HG02759 (cell line): ENCODE data around the gene RIN3.
"Not testable (repeated sequence)": the region's sequence is repeated elsewhere in the genome, so short reads cannot be mapped to it uniquely, and the experiment has no call there.

Source experiments
- ATAC-seq: cut with Tn5 transposase; IDR thresholded peaks from one replicate; pipeline ENCODE4 v1.9.1; 2021; ENCODE audit warnings: mild to moderate bottlenecking, moderate library complexity; ENCODE audit not compliant: unreplicated experiment

Gene RIN3

DNA sequence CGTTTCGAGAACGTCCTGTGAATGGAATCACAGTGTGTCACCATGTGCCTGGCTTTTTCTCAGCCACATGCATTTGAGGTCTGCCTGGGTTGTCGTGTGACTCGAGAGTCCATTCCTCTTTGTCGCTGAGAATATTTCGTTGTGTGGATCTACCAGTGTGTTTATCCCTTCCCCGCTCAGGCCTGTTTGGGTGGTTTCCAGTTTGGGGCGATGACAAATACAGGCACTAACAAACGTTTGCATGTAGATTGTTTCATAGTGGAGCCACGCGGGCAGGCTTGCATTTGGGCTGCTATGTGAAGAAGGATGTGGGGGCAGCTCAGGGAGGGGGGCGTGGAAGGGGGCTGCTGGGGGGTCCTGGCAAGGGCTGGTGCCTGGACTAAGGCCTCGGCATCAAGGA is 14.1 kb downstream of the RIN3 start:
- ATAC-seq, result no peak

DNA sequence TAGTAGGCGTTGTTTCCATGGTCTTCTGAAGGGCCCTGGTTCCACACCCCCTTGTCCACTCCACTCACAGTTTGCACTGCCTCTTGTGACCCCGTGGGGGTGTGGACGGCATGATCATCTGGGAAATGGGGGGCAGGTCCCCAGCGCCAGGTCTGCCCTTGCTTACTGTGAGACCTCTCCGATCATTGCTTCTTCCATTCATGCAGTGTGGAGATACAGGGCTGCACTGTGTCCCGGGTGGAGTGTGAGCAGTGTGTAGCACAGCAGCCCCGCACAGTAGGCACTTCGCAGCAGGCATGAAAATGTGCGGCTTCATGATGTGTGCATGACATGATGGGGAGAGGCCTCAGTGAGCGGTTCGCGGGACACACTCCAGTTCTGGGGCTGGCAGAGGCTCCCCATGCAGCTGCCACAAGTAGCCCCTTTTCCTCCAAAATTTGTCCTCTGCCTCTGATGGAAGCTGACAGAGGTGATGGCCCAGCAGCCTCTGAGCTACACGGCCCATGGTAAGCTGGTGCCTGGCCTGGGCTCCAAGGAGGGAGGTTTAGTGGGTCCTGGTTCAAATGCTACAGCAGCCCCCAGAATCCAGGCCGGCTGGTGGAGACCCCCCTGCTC is 15.0 kb downstream of the RIN3 start:
- no peak for ATAC-seq

DNA sequence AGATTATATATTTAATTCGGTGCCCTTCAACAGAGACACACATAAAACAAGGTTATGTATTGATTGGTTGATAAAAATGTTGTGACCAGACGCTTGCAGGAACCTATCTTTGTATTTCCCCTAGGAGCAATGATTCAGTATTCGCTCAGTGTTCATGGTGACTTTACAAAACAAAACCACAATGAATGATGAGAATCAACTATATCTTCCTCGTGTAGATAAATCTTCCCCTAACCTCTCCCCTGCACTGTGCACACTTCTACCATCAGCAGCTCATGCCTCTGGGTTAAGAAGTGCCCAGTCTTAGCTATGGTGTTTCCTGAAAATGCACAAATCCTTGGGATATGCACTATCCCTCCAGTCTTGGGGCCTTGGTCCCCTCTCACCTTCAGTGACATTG is 16.3 kb downstream of the RIN3 start:
- ATAC-seq, result no peak

DNA sequence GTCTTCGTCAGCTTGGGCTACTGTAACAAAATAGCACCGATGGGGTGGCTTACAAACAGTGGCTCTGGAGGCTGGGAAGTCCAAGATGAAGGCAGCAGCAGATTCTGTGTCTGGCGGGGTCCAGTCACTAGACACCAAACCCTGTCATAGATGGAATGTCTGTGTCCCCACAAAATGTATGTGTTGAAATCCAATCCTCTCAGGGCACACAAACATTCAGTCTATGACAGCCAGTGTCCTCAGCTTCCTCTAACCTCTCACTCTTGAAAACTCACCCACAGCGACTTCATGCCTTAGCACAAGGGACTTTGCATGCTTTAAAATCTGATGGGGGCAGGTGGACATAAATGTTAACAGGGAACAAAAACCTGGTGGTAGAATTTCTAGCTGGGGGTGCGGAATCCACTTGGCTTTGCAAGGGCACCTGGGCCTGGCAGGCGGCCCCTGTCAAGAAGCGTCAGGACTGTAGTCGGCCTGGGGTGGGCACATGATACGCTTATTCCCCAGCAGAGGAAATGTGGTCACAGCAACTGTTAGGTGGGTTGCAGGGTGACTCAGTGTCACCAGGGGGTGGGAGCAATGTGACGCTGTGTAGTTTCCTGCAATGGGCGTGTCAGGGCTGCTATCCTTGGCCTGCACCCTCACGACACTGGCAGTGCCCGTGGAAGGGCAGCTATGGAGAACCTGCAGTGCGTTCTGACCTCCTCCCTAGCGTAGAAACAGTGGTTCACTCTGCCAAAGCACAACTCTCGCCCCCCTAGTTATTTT is 17.7 kb downstream of the RIN3 start:
- ATAC-seq, result no peak

DNA sequence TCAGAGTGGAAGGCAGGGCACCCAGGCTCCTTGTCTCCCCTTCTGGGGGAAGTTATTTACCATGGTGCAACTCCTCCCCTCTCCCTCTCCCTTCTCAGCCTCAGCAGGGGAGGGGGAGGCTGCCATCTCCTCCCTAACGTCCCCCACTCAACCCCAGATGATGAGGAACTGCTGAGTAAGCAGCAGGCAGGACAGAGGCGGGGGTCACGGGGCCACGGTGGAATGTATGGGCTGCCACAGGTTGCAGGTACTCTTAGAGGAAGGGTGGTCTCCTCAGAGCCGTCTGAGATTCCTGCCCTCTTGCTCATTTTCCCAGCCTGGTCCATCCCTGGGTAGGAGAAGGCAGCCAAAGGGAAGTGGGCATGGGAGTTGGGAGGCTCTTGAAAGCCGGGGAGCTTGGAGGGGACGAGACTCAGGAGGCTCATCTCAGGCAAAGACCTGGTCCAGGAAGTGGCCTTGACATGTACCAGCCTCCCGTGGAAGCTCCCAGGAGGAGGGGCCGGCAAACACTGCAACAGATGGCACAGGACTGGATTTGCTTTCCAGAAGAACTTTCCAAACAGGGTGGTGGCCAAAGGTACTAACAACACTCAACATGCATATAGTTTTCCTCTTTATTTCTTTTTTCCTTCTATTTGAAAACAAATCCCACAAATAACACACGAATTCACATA is 19.0 kb downstream of the RIN3 start:
- ATAC-seq, result no peak

DNA sequence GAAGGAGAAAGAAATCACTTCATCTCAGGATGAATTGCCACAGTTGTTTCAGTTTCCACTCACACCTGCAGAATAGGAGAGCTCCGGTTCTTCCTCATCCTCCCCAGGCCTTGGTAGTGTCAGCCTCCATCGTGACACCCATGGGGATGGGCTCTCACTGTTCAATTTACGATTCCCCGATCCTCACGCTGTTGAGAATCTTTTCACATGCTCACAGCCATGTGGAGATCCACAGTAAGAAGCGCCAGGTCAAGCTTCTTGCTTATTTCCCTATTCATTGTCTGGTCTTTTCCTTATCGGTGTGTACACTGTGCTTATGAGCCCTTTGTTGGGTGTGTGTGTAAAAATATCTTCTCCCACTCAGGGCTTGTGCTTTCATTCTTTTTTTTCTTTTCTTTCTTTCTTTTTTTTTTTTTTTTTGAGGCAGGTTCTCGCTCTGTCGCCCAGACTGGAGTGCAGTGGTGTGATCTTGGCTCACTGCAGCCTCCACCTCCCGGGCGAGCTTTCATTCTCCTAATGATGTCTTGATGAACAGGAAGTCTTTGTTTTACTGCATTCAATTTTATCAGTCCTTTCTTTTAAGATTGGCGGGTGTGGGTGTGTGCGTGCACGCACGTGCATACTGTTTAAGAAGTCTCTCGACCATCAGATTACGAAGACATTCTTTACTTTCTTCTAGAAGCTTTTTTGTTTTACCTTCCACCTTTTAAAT is 21.5 kb downstream of the RIN3 start:
- ATAC-seq, result no peak

DNA sequence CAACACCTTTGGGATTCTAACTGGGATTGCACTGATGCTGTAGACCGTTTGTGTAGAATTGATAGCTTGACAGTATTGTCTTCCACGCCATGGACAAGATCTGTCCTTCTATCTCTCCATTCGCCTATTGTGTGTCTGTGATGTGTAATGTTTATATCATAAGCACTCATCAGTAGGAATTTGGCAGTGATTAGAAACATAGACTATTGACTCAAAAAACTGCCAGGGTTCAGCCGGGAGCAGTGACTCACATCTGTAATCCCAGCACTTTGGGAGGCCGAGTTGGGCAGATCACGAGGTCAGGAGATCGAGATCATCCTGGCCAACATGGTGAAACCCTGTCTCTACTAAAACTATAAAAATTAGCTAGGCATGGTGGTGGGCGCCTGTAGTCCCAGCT is 22.6 kb downstream of the RIN3 start:
- ATAC-seq, result not testable (repeated sequence)

DNA sequence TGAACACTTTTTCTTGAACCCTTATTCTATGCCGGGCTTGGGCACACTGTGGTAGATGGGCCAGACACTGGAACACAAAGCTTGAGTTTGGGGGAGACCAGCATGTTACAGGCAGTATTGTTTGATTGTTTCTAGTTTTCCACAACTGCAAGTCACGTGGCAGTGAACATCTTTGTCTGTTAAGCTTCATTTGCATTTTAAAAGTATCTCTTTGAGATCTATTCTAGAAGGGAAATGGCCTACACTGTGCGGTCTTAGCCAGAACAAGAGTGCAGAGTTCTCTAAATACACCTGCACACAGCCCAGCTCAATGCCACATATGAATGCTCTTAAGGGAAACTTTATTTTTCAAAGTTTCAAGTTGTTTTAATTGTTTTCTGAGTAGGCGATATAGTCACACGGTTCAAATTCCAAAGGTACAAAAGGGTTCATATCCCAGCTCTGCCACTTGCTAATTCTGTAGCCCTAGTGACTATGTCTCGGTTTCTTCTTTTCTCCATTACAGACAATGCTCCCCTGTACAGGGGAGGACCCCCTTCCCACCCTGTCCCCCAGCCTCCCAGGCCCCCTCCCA is 24.9 kb downstream of the RIN3 start:
- peak; percentile 58 for ATAC-seq

DNA sequence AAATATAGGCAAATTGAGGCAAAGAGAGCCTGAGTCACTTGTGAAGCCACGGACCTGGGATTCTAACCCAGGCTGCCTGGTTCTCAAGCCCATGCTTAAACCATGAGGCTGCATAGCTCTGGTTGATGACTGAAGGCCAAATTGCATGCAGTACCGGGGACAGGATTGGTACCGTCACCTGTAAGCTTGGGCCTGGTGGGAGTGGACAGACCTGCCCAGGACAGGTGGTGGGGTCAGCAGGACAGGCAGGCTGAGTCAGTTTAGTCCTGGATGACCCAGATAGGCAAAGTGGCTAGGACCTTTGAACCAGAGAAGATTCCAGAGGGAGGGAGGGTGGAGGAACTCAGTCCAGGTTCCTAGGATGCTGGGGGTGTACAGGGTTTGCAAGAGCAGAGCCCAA is 25.8 kb downstream of the RIN3 start:
- no peak for ATAC-seq

DNA sequence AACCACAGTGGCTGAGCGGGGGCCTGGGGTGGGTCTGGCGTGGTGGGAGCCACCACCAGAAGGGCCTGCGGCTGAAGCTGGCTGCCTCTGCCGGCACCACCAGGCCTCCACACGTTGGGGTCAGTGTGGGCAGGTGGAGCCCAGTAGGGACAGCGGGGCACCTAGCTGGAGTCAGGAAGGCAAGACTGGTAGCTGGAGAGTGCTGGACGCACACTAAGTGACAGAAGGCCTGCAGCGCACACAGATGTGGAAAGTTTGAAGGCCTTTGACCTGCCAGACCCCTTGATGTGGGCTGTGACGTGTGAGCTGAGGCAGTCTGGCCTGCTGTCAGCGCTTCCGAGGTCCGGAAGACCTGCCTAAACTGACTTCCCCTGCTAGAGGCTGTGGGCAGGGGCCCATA is 26.3 kb downstream of the RIN3 start:
- ATAC-seq, result no peak

DNA sequence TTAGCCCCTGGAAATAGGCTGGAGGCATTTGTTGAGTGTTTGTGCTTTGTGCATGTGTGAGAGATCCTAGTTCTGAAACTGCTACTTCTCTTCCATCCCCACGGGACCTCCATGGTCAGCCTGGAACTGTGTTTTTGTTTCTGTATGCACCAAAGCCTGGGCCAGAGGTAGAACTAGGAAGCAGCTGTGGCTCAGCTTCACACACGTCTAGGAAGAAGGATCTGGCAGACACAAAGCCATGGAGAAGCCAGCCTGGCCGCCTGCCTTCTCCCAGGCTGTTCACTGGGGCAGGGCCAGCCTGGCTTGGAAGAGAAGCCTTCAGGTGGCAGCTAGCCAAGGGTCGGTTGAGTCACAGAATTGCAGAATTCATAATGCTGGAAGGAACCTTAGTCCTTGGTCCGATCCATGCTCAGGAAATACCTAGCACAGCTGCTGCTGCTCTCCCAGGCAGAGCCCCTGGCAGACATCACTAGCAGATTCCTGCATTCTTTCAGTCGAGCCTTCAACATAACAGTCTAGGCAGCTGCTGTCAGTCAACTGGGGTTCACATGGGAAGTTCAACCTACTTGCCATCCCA is 27.0 kb downstream of the RIN3 start:
- no peak for ATAC-seq

DNA sequence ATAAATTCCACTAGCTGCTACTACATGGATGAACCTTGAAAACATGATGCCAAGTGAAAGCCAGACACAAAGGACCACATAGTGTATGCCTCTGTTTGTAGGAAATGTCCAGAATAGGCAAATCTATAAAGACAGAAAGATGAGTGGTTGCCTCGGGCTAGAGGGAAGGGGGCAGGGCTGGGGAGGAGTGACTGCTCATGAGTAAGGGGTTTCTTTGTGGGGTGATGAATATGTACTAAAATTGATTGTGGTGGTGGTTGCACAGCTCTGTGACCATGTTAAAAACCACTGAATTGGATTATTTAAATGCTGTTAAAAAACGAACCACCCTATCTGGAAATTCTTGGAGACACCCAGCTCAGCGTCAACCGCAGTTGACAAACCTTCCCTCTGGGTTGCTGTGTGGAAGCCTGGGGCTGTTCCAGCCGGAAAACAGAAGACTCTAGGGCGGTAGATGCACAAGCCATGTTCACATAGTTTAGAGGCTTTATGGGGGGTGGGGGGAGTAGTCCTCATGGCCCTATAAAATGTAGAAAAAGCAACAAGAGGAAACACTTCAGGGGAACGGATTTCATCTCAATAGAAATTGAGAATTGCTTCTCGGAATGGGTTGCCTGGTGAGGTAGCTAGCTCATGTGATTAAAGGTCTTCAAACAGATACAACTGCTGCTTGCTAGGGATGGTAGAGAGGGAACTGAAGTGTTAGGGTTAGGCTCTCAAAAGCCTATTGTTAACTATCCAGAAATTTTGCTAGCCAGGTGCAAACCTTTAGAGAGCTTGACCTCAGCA is 29.4 kb downstream of the RIN3 start:
- ATAC-seq, result no peak

DNA sequence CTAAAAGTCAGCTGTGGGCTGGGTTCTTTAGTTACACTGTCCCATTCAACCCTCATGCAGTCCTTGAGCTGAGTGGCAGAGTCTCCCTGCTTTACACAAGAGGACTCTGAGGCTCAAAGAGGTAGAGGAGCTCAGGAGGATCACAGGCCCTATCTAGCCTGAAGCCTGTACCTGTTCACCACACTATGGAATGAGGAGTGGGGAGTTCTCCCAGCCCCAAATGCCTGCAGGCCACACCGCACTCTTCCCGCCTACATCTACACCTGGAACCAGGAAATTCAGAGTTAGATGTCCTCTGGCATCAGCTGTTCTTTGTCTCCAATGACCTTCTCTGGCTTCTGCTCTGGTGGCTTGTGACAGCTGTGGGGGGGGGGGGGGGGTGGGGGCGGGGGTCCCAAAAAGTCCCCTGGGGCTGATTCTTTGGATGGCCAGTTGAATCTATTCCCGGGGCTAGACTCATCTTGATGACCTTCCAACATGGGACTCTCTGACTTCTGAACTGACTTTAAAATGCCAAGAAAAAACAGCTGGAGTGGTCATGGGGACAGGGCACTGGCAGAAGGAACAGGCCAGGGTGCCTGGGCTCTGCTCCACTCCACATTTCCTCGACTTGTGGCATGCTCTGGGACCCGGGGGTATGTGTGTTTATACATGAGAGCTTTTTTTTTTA is 30.6 kb downstream of the RIN3 start:
- no peak for ATAC-seq

DNA sequence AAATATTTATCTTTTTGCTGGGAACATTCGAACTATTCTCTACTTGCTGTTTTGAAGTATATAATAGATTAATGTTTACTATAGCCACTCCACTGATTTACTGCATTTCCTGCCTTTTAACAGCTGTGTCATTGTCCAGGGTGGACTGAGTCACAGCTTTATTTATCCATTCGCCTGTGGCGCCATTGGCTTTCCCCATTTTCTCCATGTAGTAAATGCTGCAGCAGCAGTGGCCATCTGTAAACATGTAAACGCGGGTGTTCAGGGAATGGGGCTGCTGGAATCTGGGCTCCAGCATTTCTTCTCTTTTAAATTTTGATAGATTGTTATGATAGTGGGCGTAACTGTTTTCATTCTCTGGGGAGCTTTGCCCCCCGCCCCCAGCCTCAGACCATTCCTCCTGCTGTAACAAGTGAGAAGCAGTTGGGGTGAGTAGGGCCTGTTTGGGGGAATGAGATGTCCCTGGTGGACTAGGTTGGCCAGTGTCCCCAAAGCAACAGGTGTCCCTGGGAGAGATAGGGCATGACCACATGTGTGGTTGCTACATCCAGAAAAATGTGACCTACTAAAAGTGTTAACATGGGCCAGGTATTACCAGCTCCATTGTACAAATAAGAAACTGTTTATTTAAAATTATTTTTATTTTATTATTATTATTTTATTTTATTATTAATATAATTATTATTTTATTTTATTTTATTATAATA is 32.9 kb downstream of the RIN3 start:
- ATAC-seq, result no peak

DNA sequence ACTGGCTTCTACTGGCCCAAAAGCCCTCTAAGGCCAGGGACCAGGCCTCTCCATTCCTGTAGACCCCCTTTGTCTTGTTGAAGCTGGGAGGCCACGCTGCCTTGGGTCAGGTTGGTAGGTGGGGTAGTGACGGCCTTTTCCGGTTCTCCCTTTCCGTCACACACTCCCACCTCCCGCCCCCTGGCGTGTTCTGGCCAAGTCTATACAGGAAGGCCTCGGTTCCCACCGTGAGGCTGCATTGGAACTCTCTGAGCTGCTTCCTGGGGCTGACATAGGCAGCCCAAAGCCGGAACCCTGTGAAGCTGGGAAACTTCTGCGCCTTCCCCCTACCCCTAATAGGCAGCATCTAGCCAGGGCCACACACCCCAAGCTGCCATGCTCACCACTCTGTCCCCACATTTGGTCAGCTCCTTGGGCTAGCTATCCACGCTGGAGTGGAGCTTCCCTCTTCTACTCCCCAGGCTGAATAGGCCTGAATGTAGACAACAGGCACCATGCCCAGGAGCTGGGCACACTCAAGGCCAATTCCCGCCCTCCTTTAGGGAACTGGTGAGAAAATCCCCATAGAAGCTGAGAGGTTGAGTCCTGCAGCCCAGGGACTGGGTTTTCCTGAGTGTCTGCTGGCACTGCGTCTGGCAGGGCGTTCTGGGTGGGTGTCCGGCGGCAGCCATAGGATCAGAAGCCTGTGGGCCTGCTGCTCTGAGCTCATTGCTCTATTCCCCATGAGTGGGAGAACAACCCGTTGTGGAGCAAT is 35.7 kb downstream of the RIN3 start:
- no peak for ATAC-seq

DNA sequence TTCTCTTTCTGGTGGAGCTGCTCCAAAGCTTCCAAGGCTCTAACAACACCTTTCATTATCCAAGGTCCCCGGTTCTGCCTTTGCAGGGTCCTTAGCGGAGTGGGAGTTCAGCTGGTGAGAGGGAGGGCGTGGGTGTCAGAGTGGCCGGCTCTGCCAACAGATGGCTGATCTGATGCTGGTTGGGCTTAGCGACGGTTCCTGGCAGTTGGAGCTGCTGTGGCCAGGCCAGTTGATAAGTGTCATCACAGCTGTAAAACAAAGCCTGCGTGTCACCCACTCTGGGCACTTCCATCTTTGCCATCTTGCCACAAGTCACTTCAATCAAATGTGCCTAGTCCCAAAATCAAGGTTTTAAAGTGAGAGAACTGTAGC is 36.3 kb downstream of the RIN3 start:
- no peak for ATAC-seq

DNA sequence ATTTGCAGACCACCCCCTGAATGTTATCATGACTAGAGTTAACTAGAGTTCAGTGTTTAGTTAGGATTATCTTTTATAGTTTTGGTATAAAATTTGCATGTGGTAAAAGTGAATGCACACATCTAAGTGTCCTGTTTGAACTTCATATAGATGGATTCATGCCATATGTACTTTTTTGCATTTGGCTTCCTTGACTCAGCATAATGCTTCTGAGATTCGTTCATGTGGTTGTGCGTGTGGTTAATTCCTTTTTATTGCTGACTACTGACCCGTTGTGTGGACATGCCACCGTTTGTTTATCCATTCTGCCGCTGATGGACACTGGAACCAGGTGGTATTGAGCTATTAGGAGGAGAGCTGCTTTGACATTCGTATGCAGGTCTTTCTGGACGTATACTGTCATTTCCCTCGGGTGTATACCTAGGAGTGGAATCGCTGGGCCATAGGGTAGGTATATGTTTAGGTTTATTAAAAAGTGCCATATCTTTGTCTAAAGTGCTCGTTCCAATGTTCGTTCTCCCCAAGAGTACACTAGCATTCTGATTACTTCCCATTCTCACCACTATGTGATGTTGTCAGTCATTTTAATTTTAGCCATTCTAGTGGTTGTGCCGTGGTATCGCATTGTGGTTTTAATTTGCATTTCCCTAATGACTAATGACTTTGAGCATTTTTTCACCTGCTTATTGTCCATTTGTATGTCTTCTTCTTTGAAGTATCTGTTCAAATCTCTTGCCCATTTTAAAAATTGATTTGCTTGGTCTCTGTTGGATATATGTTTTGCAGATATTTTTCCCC is 37.7 kb downstream of the RIN3 start:
- ATAC-seq, result peak; percentile 71

DNA sequence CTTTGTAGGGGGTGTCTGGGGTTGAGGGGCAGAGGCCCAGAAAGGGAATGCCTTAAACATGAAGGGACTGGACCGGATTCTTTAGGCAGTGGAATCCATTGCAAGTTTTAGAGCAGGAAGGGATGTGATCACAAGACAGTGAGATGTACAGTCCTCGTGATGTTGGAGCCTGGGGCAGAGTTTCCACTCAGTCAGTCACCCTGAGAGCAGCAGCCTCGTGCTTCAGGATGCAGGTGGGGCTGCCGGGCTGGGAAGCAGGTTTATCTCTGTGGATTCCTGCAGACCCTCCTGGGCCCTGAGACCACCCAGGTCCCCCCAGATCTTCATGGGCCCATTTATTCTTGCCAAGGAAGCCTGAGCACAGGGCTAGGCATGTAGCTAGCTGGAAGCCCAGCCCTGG is 38.5 kb downstream of the RIN3 start:
- no peak for ATAC-seq
